HG03139 (cell line): Measurements from ENCODE around the gene COL23A1.
"Not testable (repeated sequence)": the region's sequence is repeated elsewhere in the genome, so short reads cannot be mapped to it uniquely, and the experiment has no call there.

ENCODE experiments used
- ATAC-seq: cut with Tn5 transposase; IDR thresholded peaks from one replicate; pipeline ENCODE4 v1.9.1; 2021; ENCODE audit not compliant: unreplicated experiment

COL23A1 gene

DNA sequence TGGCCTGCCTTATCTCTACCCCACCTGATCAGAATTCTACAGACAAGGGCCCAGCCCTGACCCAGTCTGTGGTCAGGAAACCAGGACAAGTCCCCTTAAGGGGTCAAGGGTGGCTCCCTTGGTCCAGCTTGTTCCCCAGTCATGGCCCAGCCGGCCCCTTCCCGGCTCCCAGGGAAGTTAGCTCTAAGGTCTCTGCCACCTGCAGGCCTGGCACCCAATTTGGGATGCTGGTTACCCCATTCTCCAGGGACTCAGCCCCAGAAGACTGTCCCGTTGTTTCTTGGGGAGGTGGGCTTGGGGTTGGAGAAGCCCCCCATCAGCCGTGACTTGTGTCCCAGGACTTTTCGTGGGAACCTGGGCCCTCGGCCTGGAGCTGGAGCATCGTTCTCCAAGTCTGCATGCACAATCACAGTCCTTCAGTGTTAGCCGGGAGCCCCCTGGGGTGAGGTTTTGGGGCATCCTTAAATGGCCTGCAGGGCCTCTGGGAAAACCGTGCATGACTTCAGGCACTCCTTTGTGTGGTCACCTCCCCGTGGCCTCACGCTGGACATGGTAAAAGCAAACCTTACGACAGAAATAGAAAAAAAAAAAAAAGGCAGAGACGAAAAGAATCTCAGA lies 206.8 kb downstream of the COL23A1 start:
- ATAC-seq, result no peak

- no peak for ATAC-seq
Measured at GRCh38 chr5:178382754-178383164, 207.4 kb downstream of the COL23A1 start.

DNA sequence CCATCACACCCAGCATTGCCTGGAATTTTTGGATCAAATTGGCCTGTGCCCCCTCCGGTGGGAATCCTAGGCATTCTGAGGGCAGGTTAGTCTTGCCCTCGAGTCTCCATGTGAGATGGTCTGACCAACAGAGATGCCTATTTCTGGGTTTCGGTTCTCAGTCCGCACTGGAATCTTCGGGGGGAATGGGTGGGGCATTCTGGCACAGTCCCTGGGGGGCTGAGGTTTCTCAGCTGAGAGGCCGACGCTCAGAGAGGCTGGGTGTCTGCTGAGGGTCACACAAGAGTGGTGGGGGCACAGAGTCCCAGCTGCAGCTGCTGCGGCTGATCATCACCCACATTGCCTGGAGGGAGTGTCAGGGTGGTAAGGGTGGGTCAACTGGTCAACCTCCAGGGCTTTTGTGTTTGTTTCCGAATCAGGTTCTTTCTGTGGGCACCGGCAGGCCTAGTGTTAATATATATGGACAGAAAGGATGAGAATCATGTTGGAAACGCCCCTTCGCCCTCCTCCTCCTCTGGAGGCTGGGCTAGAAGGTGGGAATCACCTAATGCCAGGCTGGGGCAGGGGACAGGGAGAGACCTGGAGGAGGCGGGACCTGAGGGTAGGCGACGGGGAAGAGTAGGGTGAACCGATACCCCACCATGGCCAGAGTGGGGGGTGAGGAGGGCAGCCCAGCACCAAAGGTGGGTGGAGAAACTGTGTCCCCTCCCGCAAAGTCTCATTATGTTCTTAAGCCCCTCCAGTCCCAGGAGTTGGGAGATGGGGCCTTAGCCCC lies 208.1 kb downstream of the COL23A1 start:
- ATAC-seq, result no peak

GRCh38 chr5:178381206-178381605 lies 209.0 kb downstream of the COL23A1 start:
- no peak for ATAC-seq

DNA sequence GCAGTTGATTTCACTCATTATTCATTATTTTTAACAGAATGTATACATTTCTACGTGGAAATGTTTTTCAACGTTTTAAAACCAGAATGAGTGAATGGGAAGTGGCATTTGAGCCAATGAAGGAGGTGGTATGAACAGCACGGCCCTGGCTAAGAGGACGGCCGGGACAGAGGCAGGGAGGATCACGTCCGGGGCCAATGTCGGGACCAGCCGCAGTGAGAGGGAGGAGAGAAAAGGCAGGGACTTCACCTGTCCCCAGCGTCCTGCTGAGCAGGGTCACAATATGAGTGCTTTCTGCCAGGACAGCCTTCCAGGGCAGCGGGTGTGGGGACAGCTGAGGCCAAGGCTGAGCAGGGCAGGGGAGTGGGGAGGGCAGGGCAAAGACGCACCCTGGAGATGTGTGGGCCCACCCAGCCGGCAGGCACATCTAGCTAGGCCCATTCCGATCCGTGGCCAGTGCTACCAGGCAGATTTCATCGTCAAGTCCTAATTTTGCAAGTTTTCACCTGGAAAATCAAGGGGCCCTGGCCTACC lies 209.6 kb downstream of the COL23A1 start:
- no peak for ATAC-seq

- ATAC-seq, result no peak
Measured at GRCh38 chr5:178380086-178380485, 210.1 kb downstream of the COL23A1 start.

- no peak for ATAC-seq
Measured at GRCh38 chr5:178378527-178379484, 211.4 kb downstream of the COL23A1 start.

DNA sequence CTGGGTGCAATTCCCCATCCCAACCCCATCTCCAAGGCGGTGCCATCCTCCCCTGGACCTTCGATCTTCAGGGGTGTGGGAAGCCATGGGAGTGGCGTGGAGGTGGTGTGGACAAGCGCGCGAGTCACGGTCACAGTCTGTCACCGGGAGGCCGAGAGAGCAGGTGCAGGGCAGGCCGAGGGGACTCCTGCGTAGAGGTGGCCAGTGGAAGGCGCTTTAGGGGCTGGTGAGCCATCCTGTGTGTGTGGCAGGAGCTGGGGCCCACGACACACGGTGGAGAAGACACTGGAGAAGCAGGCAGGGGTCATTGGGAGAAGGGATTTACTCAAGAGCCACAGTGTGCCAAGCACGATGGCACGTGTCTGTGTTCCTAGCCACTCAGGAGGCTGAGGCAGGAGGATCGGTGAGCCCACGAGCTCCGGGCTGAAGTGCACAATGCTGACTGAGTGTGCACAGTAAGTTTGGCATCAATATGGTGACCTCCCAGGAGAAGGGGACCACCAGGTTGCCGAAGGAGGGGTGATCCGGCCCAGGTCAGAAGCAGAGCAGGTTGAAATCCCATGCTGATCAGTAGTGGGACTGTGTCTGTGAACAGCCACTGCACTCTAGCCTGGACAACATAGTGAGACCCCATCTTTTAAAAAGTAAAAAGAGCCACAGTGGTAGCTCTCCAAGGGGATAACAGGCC lies 212.5 kb downstream of the COL23A1 start:
- no peak for ATAC-seq

DNA sequence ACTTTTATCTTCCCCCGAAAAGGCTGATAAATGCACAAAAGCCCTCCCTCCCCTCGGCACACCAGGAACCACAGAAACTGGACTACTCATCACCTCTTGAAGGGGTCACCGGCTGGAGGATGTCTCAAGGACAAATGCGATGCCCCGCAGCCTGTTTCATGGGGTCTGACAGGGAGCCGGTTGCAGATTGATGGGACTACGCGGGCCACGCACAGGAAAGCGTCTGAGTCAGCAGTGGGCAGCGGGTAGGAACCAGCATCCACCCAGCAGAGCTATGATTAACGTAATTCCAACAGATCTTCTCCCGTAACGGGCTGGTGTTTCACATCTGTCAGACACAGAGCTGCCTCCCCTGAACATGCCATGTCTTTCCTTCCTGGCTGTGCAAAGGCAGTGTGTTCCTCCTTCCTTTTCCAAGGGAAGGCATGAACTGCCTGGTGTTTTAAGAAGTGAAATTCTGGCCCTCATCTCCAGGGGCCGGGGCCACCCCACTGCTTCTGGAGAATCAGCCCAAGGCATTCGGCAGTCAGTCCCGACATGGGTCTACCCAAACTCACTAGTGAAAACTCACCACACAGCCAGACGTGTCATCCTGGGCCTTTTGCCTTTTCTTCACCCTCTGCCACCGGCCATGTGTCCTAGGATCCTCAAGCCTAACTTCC lies 213.1 kb downstream of the COL23A1 start:
- no peak for ATAC-seq

DNA sequence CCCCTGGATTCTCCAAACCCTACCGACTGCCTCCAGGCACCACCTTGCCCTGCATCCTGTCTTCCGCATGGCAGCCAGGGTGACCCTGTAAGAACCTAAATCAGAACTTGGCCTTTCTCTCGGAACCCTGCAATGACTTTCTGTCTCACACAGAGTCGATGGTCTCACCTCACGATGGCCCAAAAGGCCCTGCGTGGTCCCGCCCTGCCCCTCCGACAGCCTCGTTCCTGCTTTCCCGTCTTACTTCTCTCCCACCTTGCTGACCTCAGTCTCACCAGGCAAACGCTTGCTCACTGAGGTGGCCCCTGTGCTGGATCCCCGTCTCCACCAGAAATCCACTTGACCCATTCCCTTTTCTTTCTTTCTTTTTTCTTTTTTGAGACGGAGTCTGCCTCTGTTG lies 214.8 kb downstream of the COL23A1 start:
- ATAC-seq, result no peak

DNA sequence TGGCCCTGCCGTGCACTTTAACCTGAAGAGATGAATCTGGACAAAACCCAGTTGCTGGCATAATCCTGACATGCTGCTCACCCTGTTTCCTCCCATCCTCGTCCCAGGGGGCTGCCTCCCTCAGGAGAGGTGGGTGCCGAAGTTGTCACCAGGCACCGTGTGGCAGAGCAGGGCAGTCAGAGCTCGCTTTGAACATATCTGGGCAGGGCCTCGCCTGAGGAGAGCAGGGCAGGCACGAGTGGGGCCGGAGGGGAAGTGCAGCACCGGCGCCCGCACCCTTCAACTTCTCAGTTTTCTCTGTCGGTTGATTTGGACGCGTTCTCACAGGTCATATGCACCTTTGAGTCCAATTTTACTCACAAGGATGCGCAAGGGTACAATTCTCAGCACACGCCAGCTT lies 216.5 kb downstream of the COL23A1 start:
- no peak for ATAC-seq

- ATAC-seq, result no peak
Measured at GRCh38 chr5:178372142-178372571, 218.0 kb downstream of the COL23A1 start.

DNA sequence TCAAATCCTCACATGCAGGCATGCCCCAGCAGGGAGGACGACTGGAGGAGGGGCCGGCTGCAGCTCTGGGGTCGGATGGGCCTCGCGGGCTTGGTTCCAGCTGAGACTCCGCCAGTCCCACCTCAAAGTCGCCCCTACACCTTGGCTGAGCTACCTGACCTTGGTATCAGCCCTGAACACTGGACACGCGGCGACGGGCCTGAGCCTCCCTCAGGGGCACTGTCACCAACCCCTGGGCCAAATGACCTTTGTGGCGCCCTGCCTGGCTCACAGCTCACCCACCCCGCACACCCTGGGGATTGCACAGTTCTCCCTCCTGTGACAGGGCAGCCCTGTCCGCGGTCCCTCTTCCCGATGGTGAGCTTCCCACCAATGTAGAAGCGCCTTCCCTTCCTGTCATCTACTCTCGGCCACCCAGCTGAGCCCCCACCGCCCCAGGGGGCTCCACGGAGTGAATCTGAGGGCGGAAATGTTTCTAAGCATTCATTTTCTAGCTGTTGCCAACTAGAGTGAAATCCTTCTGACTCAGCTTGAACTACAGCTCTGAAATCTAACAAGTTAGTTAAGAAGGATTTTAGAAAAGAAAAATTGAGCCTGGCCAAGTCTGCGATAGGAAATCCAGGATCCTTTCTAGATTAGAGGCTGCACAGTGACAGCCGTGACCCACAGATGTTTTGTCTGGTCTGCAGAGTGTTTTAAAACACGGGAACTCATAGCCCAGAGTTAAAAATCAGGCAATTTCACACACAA lies 218.7 kb downstream of the COL23A1 start:
- no peak for ATAC-seq

DNA sequence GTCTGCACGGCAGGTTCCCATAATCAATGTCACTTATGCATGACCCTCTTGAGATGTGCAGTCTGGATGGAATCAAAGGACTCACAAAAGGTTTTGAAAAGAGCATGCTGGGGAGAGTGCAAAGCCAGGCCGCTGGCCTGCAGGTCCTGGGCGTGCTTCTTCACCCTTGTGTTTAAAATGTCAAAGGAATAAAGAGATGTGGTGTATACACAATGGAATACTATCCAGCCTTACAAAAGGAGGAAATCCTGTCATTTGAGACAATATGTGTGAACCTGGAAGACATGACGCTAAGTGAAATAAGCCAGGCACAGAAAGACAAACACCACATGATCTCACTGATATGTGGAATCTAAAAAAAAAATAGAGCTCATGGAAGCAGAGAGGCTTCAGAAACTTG lies 220.1 kb downstream of the COL23A1 start:
- ATAC-seq, result no peak

- not testable (repeated sequence) for ATAC-seq
Measured at GRCh38 chr5:178369469-178369868, 220.7 kb downstream of the COL23A1 start.

DNA sequence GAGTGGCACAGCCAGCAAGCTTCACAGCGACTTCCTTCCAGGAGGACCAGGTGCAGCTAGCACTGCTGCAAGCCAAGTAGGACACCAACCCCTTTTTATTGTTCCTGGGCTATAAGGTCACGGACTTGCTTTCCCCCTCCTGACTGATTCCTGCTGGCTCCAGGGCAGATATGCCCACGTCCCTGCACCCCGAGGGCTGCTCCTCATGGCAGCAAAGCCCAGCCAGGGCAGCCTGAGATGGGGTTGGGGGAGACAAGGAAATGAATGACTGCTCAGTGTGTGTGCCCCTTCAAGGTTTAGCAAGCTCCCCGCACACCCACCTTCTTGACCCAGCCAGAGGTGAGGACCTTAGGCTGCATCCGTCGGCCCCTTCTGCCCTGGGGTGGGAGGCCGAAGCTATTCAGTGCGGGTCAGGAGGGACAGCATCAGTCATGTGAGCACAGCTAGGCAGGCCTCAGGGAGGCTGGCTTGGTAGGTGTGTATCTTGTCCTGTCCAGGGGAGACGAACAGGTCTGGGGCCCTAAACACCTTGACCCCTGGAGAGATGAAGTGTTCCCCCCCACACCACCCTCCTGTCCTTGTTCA lies 221.4 kb downstream of the COL23A1 start:
- no peak for ATAC-seq

DNA sequence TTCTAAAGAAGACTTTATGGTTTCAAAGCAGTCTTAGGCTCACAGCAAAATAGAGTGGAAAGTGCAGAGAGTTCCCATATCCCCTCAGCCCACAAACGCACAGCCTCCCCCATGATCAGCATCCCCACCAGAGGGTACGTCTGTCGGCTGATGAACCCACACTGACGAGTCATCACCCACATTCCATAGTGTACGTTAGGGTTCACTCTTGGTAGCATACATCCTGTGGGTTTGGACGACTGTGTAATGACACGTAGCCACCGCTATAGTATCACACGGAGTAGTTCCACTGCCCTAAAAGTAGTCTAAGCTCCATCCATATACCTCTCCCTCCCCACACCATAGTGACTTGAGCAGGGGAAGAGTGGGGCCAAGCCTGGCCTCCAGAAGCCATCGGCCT lies 221.9 kb downstream of the COL23A1 start:
- ATAC-seq, result no peak

DNA sequence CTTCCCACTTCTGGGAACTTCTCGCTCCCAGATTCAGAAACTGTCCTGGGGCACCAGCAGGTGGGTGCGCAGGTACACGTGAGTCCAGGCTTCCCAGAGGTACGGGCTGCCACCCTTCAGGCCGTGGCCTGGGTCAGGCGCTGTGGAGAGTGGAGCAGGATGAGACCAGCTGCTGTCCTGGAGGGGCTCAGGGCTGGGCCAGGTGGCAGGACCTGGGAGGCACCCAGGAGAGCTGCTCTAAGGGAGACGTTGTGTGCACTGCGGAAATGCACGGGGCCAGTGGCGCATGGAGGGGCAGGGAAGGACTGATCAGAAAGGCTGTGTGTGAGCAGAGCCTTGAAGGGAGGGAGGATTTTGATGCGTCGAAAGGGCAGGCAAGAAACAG lies 222.5 kb downstream of the COL23A1 start:
- ATAC-seq, result no peak
